SH-SY5Y (cell line): ENCODE results near the gene DLG2.

Source experiments
- GATA2 ChIP-seq: IDR thresholded peaks from 2 replicates; pipeline ENCODE4 v1.6.1; 2011; ENCODE audit warnings: mild to moderate bottlenecking, low read depth, low read length
- GATA3 ChIP-seq: IDR thresholded peaks from 2 replicates; pipeline ENCODE4 v1.6.1; 2011; ENCODE audit warnings: low read depth, mild to moderate bottlenecking, low read length, moderate library complexity

GRCh38 chr11:83533166-83533565 lies 2094.0 kb downstream of the DLG2 start:
- no peak for TF ChIP-seq GATA3
- TF ChIP-seq GATA2 = no peak
